ENCODE results near the gene SUDS3. TPM values are rescaled to one million over a fixed set of nuclear protein-coding genes. Genes with fewer than 3 reads are reported as not detected.

Gene SUDS3
- total and polyA plus RNA-seq, 5 experiments from 2014 or later = 10.7 to 31.7 (median 13.9) TPM

- H3K4me1 Mint-ChIP-seq = peaks cover 26 to 59% (median 55%) of the 10 kb centered on the region in 4 donors
- no peaks in the 10 kb centered on the region for H3K27me3 Mint-ChIP-seq
- POLR2A ChIA-PET = interaction anchor here (3.1 kb wide), 1 partner anchor 16 kb away, joined by 46 read pairs; no protein-coding TSS in a partner anchor
- H3K36me3 Mint-ChIP-seq = peaks cover 0 to 5% (median 2%) of the 10 kb centered on the region in 3 donors
- peak overlapping the region in 8 of 10 donors; percentile 36 to 98 (median 59) for H3K4me3 Mint-ChIP-seq
- H3K9me3 Mint-ChIP-seq = no peaks in the 10 kb centered on the region
- ATAC-seq (no peak), DNase-seq (no peak)
- peak overlapping the region in 5 of 10 donors; percentile 21 to 99 (median 97) for H3K27ac Mint-ChIP-seq
Observed at GRCh38 chr12:118374909-118375308, 1.4 kb upstream of the SUDS3 start.

- H3K4me1 Mint-ChIP-seq = peaks cover 26 to 58% (median 52%) of the 10 kb centered on the region in 4 donors
- H3K36me3 Mint-ChIP-seq = peaks cover 0 to 9% (median 4%) of the 10 kb centered on the region in 3 donors
- POLR2A ChIA-PET = interaction anchor here (1.2 to 3.1 kb wide), 5 partner anchors 17 to 1292 kb away, joined by 3 to 46 read pairs (median 8); partner anchors contain the start of gene PEBP1
- ATAC-seq (no peak), DNase-seq (no peak)
- H3K27me3 Mint-ChIP-seq = no peaks in the 10 kb centered on the region
- H3K9me3 Mint-ChIP-seq = no peaks in the 10 kb centered on the region
- H3K27ac Mint-ChIP-seq = peak overlapping the region in 8 of 10 donors; percentile 60 to 99 (median 99)
- H3K4me3 Mint-ChIP-seq = peak overlapping the region in 8 of 10 donors; percentile 42 to 98 (median 93)
Observed at GRCh38 chr12:118375348-118375747, 1.0 kb upstream of the SUDS3 start.

DNA sequence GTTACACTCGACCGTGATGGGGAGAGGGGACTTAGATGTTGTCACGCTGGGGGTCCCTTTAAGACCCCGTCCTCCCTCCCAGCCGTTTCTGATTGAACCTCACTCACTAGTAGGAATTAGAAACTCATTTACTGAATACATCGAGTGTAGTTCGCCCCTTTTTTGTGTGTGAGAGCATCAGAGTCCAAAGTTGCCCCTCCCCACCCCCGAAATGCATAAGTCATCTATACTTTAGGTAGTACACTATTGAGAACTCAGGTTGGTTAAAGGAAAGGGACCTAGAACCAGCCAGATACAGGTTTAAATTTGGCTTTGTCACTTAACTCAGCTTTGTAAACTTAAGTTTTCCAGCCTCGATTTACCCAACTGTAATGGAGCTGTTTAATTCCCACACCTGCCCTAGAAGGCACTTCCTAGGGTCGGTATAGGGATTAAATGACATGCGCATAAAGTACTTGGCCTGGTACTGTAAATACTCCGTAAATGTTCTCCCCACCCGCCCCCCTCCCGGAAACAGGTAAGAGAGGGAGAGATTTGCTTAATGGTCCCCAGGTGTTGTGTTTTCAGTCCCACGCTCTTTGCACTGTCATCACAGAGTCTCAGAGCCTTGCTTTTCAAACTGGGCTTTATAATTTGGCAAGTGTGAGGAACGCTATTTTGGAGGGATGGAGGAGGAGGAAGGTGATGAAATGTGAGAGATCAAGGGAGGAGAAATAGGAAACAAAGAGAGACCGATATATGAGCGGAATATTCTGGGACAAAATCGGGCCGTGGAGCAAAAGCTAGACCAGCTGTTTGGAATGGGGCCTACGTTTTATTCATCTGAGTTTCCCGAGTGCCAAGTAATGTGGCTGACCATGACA is 897 bp downstream of the SUDS3 start:
- peaks cover 0 to 24% (median 7%) of the 10 kb centered on the region in 3 donors for H3K36me3 Mint-ChIP-seq
- H3K27ac Mint-ChIP-seq = peak overlapping the region; percentile 89 to 99 (median 97)
- H3K4me1 Mint-ChIP-seq = peaks cover 17 to 51% (median 37%) of the 10 kb centered on the region in 4 donors
- ATAC-seq (no peak), DNase-seq (peak in 1 of 10 donors; percentile 14)
- POLR2A ChIA-PET = interaction anchor here (0.6 to 3.1 kb wide), 7 partner anchors 9 to 1472 kb away, joined by 3 to 46 read pairs (median 8); partner anchors contain the start of gene PEBP1
- H3K9me3 Mint-ChIP-seq = no peaks in the 10 kb centered on the region
- H3K4me3 Mint-ChIP-seq = peak overlapping the region; percentile 90 to 98 (median 96)
- H3K27me3 Mint-ChIP-seq = no peaks in the 10 kb centered on the region

DNA sequence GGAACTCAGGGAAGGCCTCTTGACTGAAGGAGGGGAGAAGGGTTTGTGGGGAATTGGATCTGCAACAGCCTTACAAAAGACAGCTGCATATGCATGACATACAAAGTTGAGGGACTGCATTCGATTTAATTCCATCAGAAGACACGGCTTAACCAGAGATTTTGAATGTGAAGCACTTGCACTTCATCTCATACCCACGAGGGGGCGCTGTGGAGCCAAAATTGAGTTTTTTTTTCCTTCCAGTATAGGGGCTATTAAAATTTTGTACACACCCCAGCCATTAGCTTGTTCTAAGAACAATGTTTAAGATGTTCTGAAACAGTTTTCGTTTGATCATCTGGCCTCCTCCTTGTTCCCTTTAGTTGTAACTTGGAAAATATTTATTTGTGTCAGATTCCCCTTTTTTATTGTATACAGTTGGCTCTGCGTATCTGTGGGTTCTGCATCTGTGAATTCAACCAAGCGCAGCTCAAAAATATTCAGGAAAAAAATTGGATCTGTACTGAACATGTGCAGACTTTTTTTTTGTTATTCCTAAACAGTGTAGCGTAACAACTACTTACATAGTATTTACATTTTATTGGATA is 1.6 kb downstream of the SUDS3 start:
- POLR2A ChIA-PET = interaction anchor here (0.6 to 3.1 kb wide), 3 partner anchors 20 to 1473 kb away, joined by 3 to 46 read pairs (median 4); no protein-coding TSS in a partner anchor
- H3K27me3 Mint-ChIP-seq = no peaks in the 10 kb centered on the region
- ATAC-seq (peak in 1 of 2 donors; percentile 10), DNase-seq (peak; percentile 57 to 84 (median 76))
- H3K9me3 Mint-ChIP-seq = no peaks in the 10 kb centered on the region
- H3K27ac Mint-ChIP-seq = peak overlapping the region; percentile 89 to 99 (median 97)
- peaks cover 0 to 32% (median 7%) of the 10 kb centered on the region in 3 donors for H3K36me3 Mint-ChIP-seq
- peak overlapping the region; percentile 90 to 98 (median 96) for H3K4me3 Mint-ChIP-seq
- peaks cover 17 to 51% (median 34%) of the 10 kb centered on the region in 4 donors for H3K4me1 Mint-ChIP-seq

DNA sequence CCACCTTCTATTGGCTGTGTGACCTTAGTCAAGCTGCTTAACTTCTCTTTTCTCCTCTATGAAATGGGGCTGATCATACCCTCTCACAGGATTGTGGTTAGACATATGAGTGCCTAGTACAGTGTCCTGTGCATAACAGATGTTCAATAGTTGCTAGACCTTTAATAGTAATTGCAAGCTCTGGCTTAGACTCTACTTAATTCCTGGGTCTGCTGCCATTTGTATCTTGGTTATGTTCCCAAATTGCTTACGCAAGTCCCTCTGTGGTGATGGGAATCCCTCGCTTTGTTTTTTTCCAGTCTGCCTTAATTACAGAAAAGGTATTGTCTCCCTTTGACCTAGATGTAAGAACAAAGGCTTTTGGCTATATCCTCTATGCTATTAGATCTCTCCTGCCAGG is 15.1 kb downstream of the SUDS3 start:
- no peak overlapping the region for H3K4me3 Mint-ChIP-seq
- POLR2A ChIA-PET = no interaction called here

GRCh38 chr12:118391836-118392235 is 15.5 kb downstream of the SUDS3 start:
- H3K36me3 Mint-ChIP-seq = peaks cover 4 to 93% (median 27%) of the 10 kb centered on the region in 3 donors
- no peak for DNase-seq
- no peak for ATAC-seq
- no peak overlapping the region for H3K4me3 Mint-ChIP-seq
- no peaks in the 10 kb centered on the region for H3K9me3 Mint-ChIP-seq
- H3K27ac Mint-ChIP-seq = no peak overlapping the region
- POLR2A ChIA-PET = no interaction called here
- H3K27me3 Mint-ChIP-seq = no peaks in the 10 kb centered on the region
- peaks cover 0 to 5% (median 0%) of the 10 kb centered on the region in 4 donors for H3K4me1 Mint-ChIP-seq

More for the DNA sequence above, 15.1 kb downstream of the SUDS3 start:
- Mint-ChIP-seq H3K27me3 (no peaks in the 10 kb centered on the region), H3K27ac (peak overlapping the region in 1 of 10 donors; percentile 43), H3K9me3 (no peaks in the 10 kb centered on the region), H3K36me3 (peaks cover 4 to 93% (median 29%) of the 10 kb centered on the region in 3 donors), H3K4me1 (peaks cover 0 to 5% (median 0%) of the 10 kb centered on the region in 4 donors)
- DNase-seq (no peak), ATAC-seq (no peak)

DNA sequence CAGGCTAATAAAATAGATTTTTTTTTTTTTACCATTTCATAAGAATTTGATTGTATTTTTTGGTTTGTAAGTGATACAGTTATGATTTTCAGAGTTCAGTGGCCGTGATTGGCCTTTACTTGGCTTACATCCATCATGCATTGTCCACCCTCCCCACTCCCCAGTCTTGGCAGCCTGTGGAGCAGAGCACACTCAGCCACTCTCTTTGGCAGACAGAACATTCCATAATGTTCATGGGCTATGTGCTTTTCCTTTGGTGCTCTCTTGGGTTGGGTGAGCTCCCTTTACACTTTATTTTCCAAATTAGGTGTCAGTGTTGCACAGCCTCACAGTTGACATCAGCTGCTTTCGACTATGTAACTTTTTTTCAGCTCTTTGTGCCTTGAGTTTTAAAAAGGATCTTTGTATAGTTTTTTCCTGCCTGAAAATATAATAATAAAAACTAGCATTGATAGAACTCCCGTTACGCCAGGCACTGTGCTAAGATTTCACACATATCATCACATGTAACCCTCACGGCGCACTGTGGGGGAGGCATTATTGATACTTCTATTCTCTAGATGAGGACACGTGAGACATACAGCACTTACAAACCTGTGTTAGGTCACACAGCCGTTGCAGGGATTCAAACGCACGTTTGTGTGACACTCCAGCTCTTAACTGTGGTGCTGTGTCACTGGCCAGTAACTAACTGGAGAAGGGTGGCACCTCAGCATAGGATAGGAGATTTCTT is 21.5 kb downstream of the SUDS3 start:
- H3K36me3 Mint-ChIP-seq = peaks cover 0 to 90% (median 14%) of the 10 kb centered on the region in 3 donors
- ATAC-seq (no peak), DNase-seq (no peak)
- H3K9me3 Mint-ChIP-seq = no peaks in the 10 kb centered on the region
- H3K4me3 Mint-ChIP-seq = no peak overlapping the region
- H3K27me3 Mint-ChIP-seq = no peaks in the 10 kb centered on the region
- H3K27ac Mint-ChIP-seq = peak overlapping the region in 1 of 10 donors; percentile 38
- POLR2A ChIA-PET = no interaction called here
- H3K4me1 Mint-ChIP-seq = peaks cover 0 to 7% (median 0%) of the 10 kb centered on the region in 4 donors

DNA sequence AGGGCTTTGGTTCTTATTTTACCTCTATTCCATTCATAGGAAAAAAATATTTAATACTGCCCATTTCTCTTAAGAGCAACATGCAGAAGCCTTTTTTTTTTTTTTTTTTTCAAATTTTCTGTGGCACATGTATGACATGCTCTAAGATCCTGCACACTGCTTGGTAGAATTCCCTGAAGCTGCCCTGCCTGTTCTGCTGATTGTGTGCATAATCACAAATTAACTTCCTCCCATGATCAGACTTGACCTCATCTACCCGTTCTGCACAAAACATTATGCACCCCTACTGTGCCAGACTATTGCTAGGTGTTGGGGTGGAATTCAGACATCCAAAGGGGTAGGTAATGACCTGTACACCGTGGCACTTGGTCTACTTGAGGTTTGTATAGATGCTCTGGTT is 22.2 kb downstream of the SUDS3 start:
- Mint-ChIP-seq H3K4me1 (peaks cover 0 to 7% (median 0%) of the 10 kb centered on the region in 4 donors), H3K36me3 (peaks cover 0 to 90% (median 14%) of the 10 kb centered on the region in 3 donors), H3K9me3 (no peaks in the 10 kb centered on the region), H3K27me3 (no peaks in the 10 kb centered on the region), H3K4me3 (no peak overlapping the region), H3K27ac (peak overlapping the region in 4 of 10 donors; percentile 19 to 84 (median 60))
- ATAC-seq (no peak), DNase-seq (no peak)
- POLR2A ChIA-PET = no interaction called here

DNA sequence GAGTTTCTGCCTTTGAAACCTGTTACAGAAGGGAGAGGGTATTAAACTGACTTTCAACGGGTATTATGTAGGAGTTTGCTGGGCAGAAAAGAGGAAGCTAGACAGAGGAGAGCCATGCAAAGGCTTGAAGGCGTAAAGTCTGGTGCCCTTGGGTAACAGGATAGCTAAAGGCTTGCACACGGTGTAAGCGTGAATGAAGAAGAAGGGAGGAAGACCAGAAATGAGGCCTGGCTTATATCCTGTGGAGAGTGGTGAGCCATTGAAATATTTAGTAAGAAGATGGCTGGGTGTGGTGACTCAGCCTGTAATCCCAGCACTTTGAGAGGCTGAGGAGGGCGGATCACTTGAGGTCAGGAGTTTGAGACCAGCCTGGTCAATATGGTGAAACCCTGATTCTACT is 22.6 kb downstream of the SUDS3 start:
- DNase-seq (no peak), ATAC-seq (no peak)
- Mint-ChIP-seq H3K4me3 (no peak overlapping the region), H3K9me3 (no peaks in the 10 kb centered on the region), H3K4me1 (peaks cover 0 to 7% (median 0%) of the 10 kb centered on the region in 4 donors), H3K27me3 (no peaks in the 10 kb centered on the region), H3K36me3 (peaks cover 0 to 90% (median 14%) of the 10 kb centered on the region in 3 donors), H3K27ac (peak overlapping the region in 6 of 10 donors; percentile 16 to 84 (median 42))
- POLR2A ChIA-PET = no interaction called here

DNA sequence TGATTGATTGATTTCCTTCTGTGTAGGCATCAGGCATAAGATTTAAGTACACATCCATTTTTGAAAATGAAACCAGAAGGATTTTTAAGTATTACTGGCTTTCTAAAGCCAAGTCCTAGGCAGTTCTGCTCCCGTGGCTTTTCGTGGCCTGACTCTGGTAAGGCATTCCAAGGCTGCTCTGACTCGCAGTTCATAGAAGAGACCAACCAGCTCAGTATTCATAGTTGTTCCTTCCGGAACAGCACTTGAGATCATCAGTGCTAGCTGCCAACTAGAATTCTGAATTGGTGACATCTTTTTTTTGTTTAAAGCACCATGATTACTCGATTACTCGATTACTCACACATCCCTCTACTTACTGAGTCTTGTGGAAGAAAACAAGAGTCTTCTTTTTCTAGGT is 25.9 kb downstream of the SUDS3 start:
- no peak for ATAC-seq
- POLR2A ChIA-PET = no interaction called here

DNA sequence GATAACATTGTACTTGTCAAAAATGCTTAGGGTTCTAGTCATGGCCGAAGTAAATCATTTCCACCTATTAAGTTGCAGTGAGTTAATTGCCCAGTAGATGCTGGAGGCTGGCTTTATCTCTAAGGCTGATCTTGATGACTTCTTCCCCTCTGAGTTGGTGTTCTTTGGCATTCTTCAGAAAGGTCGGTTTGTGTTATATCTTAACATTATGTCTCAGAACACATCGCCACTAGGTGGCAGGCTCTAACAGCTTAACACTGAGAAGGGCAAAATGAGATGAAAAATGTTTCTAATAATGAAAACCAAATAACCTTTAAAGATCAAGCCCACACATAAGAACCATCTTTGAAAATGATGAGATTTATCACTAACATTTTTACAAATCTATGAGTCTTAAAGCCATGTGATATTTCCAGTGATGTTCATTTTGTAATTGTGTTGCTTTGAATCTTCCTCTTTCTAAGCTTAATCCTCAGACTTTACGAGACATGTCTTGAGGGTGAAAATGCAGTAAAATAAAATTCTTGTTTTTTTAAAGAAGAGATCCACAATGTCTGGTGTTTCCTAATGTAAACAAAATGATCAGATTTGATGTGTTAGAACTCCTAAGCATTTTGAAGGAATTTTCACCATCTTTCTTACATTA is 28.6 kb downstream of the SUDS3 start:
- Mint-ChIP-seq H3K27ac (no peak overlapping the region), H3K4me1 (no peaks in the 10 kb centered on the region), H3K4me3 (no peak overlapping the region), H3K27me3 (no peaks in the 10 kb centered on the region), H3K36me3 (peaks cover 0 to 94% (median 22%) of the 10 kb centered on the region in 3 donors), H3K9me3 (no peaks in the 10 kb centered on the region)
- POLR2A ChIA-PET = no interaction called here
- ATAC-seq (peak in 1 of 2 donors; percentile 52), DNase-seq (peak; percentile 2 to 67 (median 32))

More for the DNA sequence above, 25.9 kb downstream of the SUDS3 start:
- peaks cover 0 to 4% (median 0%) of the 10 kb centered on the region in 4 donors for H3K4me1 Mint-ChIP-seq
- H3K4me3 Mint-ChIP-seq = no peak overlapping the region
- peaks cover 0 to 96% (median 15%) of the 10 kb centered on the region in 3 donors for H3K36me3 Mint-ChIP-seq
- H3K27ac Mint-ChIP-seq = peak overlapping the region in 1 of 10 donors; percentile 29
- H3K9me3 Mint-ChIP-seq = no peaks in the 10 kb centered on the region
- no peaks in the 10 kb centered on the region for H3K27me3 Mint-ChIP-seq
- DNase-seq = no peak

Measured in naive thymus-derived CD8-positive, alpha-beta T cell (primary cell).